GM13976 (cell line): ENCODE data around the gene LSM5.

Experiments
- DNase-seq: peaks from one replicate; pipeline ENCODE4 v3.0.0; 2012; ENCODE audit warnings: low spot score
- CTCF ChIP-seq: IDR thresholded peaks from 2 replicates; pipeline ENCODE4 v1.5.1; 2012; ENCODE audit warnings: borderline replicate concordance, mild to moderate bottlenecking; ENCODE audit not compliant: insufficient read depth; ENCODE audit errors: extremely low read depth, missing control alignments, control extremely low read depth
- in situ Hi-C: fragments of 300-500 bp; cut with MboI; formaldehyde crosslinking; loops from one replicate; pipeline ENCODE4 v1.12.0; 2022; ENCODE audit warnings: low sequenced_read_pairs, mixed read lengths, inconsistent platforms; ENCODE audit not compliant: unreplicated experiment

Gene LSM5

GRCh38 chr7:32522746-32523530, 32.8 kb upstream of the LSM5 start:
- no peak for TF ChIP-seq CTCF
- in situ Hi-C loops = no loop called here
- no peak for DNase-seq

- no peak for TF ChIP-seq CTCF
- in situ Hi-C loops = no loop called here
Measured at GRCh38 chr7:32519763-32520162, 29.6 kb upstream of the LSM5 start.

GRCh38 chr7:32518534-32519140, 28.5 kb upstream of the LSM5 start:
- DNase-seq = no peak
- no peak for TF ChIP-seq CTCF
- in situ Hi-C loops = no loop called here

More at GRCh38 chr7:32519763-32520162, 29.6 kb upstream of the LSM5 start:
- no peak for DNase-seq

- no peak for TF ChIP-seq CTCF
- DNase-seq = no peak
- in situ Hi-C loops = no loop called here
Measured at GRCh38 chr7:32516551-32517100, 26.4 kb upstream of the LSM5 start.

GRCh38 chr7:32515890-32516550, 25.8 kb upstream of the LSM5 start:
- TF ChIP-seq CTCF = no peak
- in situ Hi-C loops = no loop called here
- peak; percentile 31 for DNase-seq

GRCh38 chr7:32513210-32513609, 23.0 kb upstream of the LSM5 start:
- TF ChIP-seq CTCF = no peak
- in situ Hi-C loops = no loop called here

More at GRCh38 chr7:32513210-32513609, 23.0 kb upstream of the LSM5 start:
- DNase-seq = no peak
